ENCODE measurements around the gene ZNF300.

Gene ZNF300

DNA sequence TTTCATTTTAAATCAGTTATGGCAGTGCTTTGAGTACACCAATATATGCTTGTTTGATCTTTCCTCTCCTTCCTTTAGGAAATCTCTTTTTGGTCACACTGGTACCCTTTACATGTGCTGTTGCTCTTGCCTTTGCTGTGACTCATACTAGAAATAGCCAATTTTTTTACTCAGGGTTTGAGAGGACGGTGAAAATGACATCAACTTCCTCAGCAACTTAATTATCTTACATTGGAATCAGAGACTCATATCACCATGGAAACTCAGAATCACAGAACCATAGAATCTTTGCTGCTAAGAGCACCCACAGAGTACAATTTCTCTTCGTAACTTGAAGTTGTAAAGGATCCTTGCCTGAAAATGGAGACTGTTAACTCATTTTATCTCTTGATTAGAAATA lies 13.8 kb upstream of the ZNF300 start:
- no peak overlapping the region for H3K4me3 ChIP-seq (ENCODE audit: low read length)
- TF ChIP-seq, protein P1, sequence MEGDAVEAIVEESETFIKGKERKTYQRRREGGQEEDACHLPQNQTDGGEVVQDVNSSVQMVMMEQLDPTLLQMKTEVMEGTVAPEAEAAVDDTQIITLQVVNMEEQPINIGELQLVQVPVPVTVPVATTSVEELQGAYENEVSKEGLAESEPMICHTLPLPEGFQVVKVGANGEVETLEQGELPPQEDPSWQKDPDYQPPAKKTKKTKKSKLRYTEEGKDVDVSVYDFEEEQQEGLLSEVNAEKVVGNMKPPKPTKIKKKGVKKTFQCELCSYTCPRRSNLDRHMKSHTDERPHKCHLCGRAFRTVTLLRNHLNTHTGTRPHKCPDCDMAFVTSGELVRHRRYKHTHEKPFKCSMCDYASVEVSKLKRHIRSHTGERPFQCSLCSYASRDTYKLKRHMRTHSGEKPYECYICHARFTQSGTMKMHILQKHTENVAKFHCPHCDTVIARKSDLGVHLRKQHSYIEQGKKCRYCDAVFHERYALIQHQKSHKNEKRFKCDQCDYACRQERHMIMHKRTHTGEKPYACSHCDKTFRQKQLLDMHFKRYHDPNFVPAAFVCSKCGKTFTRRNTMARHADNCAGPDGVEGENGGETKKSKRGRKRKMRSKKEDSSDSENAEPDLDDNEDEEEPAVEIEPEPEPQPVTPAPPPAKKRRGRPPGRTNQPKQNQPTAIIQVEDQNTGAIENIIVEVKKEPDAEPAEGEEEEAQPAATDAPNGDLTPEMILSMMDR (conservative IDR thresholded peaks at IDR 0.05; ENCODE audit: low read depth, low read length), result no peak
- DNase-seq (ENCODE audit: low read depth), result no peak

DNA sequence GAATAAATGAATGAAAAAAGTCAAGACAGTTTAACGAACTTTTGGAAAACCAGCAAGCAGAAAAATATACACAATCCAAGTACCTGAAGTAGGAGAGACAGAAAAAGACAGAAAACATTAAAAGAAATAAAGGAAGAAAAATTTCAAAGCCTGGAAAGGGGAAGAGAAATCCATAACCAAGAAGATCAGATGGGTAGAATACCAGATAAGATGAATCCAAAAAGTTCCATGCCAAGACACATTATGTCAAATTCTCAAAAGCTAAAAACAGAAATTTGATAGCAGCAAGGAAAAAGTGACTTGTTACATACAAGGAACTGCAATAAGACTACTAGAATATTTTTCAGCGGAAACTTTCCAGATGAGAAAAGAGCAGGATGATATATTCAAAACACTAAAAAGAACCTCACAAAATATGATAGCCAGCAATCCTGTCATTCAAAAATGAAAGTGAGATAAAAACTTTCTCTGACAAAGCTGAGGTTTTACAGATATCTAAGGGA lies 7.6 kb upstream of the ZNF300 start:
- no peak for DNase-seq (ENCODE audit: low read depth)
- TF ChIP-seq, protein P1 (conservative IDR thresholded peaks at IDR 0.05; ENCODE audit: low read depth, low read length), result no peak
- H3K4me3 ChIP-seq (ENCODE audit: low read length), result no peak overlapping the region

DNA sequence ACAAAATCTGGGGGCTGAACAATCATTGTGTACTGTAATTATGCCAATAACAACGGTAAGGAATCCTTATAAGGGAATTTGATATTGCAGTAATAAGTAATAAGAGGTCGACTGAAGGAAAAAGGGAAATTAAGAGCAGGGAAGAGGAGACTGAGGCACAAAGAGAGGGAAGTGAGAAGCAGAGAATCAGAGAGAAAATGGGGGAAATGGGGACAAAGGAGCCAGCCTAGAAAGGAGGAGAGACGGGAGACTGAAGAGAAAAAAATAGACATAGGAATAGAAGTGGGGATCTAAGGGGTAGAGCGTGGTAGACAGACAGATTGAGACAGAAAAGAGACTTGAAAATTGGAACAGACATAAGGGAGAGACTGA lies 518 bp upstream of the ZNF300 start:
- DNase-seq (ENCODE audit: low read depth), result no peak
- TF ChIP-seq, protein P1 (conservative IDR thresholded peaks at IDR 0.05; ENCODE audit: low read depth, low read length), result no peak
- H3K4me3 ChIP-seq (ENCODE audit: low read length), result peak overlapping the region; percentile 85

DNA sequence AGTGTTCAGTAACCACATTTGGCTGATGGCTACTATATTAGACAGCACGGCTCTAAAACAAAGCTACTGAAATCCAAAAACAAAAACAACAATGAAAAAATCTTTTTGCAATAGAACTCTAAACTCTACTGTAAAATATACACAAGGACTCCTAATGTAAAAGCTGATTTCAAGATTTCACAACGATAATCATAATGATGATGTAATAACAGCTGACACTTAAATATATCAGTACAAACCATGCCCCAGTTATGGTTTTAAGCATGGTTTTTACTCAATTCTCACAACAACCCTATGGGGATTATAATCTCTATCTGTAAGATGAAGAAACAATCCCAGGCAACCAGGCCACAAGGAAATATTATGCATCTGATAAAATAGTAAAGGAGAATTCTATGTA lies 3.3 kb downstream of the ZNF300 start:
- no peak for DNase-seq (ENCODE audit: low read depth)
- no peak overlapping the region for H3K4me3 ChIP-seq (ENCODE audit: low read length)
- TF ChIP-seq, protein P1 (conservative IDR thresholded peaks at IDR 0.05; ENCODE audit: low read depth, low read length), result no peak

DNA sequence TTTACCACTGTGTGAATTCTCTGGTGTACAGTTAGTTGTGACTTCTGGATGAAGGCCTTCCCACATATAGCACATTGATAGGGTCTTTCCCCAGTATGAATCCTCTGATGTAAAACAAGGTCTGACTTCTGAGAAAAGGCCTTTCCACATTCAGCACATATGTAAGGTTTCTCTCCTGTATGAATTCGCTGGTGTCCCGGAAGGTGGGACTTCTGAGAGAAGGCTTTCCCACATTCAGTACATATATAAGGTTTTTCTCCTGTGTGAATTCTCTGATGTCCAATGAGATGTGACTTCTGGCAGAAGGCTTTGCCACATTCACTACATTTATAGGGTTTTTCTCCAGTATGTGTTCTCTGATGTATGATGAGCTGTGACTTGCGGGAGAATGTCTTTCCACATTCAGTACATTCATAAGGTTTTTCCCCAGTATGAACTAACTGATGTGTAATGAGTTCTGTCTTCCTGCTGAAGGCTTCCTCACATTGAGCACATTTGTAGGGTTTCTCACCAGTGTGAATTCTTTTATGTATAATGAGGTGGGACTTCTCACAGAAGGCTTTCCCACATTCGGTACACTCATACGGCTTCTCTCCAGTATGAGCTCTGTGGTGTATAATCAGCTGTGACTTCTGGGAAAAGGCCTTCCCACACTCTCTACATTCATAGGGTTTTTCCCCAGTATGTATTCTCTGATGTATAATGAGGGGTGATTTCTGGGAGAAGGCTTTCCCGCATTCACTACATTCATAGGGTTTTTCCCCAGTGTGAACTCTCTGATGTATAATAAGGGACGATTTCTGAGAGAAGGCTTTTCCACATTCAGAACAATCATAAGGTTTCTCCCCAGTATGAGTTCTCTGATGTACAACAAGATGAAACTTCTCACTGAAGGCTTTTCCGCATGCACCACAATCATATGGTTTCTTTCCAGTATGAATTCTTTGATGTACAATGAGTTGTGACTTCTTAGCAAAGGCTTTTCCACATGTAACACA lies 9.1 kb downstream of the ZNF300 start:
- no peak for DNase-seq (ENCODE audit: low read depth)
- H3K4me3 ChIP-seq (ENCODE audit: low read length), result no peak overlapping the region
- TF ChIP-seq, protein P1 (conservative IDR thresholded peaks at IDR 0.05; ENCODE audit: low read depth, low read length), result no peak

DNA sequence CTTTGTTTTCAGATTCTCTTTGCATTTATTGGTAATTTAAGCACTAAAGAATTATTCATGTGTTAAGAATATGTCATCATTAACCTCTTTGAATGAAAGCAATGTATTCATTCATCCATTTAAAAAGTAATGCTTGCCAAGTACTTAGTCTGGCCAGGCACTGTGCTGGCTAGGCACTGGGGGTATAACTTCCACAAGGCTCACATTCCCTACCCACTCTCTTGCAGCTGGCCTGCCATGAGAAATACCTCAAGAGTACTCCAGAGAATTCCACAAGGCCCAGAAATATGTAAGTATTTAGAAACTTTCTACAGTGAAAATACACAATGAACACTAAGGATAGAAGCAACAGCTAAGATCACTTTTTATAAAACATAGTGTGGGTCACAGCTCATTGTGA lies 25.4 kb downstream of the ZNF300 start:
- DNase-seq (ENCODE audit: low read depth), result no peak
- TF ChIP-seq, protein P1 (conservative IDR thresholded peaks at IDR 0.05; ENCODE audit: low read depth, low read length), result no peak
- no peak overlapping the region for H3K4me3 ChIP-seq (ENCODE audit: low read length)

DNA sequence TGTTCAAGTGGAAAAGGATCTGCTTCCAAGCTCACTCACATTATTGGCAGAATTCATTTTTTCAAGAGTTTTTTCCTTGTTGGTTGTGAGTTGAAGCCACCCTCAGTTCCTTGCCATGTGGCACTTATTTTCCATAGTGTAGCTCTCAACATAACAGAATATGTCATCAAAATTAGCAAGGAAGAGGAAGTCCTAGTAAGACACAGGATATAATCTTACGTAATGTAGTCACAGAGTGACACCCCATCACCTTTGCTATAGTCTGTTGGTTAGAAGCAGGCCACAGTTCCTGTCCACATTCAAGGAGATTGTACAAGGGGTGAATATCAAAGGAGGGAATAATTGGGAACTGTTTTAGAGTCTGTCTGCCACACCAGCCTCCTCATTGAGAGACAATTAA lies 42.7 kb downstream of the ZNF300 start:
- no peak for DNase-seq (ENCODE audit: low read depth)
- TF ChIP-seq, protein P1 (conservative IDR thresholded peaks at IDR 0.05; ENCODE audit: low read depth, low read length), result no peak
- H3K4me3 ChIP-seq (ENCODE audit: low read length), result no peak overlapping the region
